ENCODE data around the gene ADH6. TPM values are rescaled to one million over a fixed set of nuclear protein-coding genes. Genes with fewer than 3 reads are reported as not detected.

The ADH6 gene
- total and polyA plus RNA-seq, 2 of the 13 experiments (the other 11 are each of a cell fraction or from before 2014, with no cell fraction given) = 39.8 to 73.9 TPM

DNA sequence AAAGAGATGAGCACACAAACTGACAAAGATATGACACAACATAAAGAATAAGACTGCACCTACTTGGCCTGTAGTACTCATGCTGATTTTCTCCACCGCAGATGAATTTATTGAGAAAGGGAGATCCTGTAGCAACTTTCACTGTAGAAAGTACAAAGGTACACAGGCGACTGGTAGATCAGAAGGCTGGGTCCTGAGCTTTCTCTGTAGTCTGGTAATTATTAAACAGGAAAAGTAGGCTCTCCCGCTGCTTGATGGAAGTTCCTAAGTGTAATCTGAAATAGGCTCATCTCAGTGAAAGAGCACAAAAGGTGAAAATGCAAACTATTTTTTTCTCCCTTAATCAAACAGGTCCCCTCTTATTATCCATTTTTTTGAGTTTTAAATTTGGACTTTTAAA is at the start of gene ADH6 (continued):
- TF ChIP-seq, protein P1, sequence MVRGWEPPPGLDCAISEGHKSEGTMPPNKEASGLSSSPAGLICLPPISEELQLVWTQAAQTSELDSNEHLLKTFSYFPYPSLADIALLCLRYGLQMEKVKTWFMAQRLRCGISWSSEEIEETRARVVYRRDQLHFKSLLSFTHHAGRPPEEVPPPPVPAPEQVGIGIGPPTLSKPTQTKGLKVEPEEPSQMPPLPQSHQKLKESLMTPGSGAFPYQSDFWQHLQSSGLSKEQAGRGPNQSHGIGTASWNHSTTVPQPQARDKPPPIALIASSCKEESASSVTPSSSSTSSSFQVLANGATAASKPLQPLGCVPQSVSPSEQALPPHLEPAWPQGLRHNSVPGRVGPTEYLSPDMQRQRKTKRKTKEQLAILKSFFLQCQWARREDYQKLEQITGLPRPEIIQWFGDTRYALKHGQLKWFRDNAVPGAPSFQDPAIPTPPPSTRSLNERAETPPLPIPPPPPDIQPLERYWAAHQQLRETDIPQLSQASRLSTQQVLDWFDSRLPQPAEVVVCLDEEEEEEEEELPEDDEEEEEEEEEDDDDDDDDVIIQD (CRISPR knock-in tag; IDR thresholded peaks at IDR 0.05; ENCODE audit: low read depth) = peak; percentile 50; the same call in 1 of the 2 replicates
- TF ChIP-seq MAFG (CRISPR knock-in tag; IDR thresholded peaks at IDR 0.05) (no peak), TAF15 (IDR thresholded peaks at IDR 0.05; ENCODE audit: low read depth, low read length, poor library complexity, severe bottlenecking) (no peak), MED13 (CRISPR knock-in tag; IDR thresholded peaks at IDR 0.05) (no peak), ZNF567 (CRISPR knock-in tag; IDR thresholded peaks at IDR 0.05; ENCODE audit: borderline replicate concordance) (no peak), FOSL1 (CRISPR knock-in tag; IDR thresholded peaks at IDR 0.05; ENCODE audit: borderline replicate concordance) (no peak), THAP11 (CRISPR knock-in tag; IDR thresholded peaks at IDR 0.05) (0 out of 2 replicates have a peak, but pooled peaks have one; percentile 51), SKI (IDR thresholded peaks at IDR 0.05; ENCODE audit: partially characterized antibody) (no peak), CBX1 (IDR thresholded peaks at IDR 0.05; ENCODE audit: low read depth) (no peak), THRA (CRISPR knock-in tag; IDR thresholded peaks at IDR 0.05; ENCODE audit: borderline replicate concordance) (no peak), ELF3 (CRISPR knock-in tag; IDR thresholded peaks at IDR 0.05) (peak; percentile 53; the same call in 1 of the 2 replicates), ZNF124 (CRISPR knock-in tag; IDR thresholded peaks at IDR 0.05) (peak; percentile 59; the same call in 1 of the 2 replicates), NFYB (CRISPR knock-in tag; IDR thresholded peaks at IDR 0.05) (no peak), GZF1 (CRISPR knock-in tag; IDR thresholded peaks at IDR 0.05) (no peak), ZNF879 (CRISPR knock-in tag; IDR thresholded peaks at IDR 0.05) (no peak), KLF11 (CRISPR knock-in tag; IDR thresholded peaks at IDR 0.05) (no peak), BRD4 (CRISPR knock-in tag; IDR thresholded peaks at IDR 0.05) (no peak), SALL2 (CRISPR knock-in tag; IDR thresholded peaks at IDR 0.05) (no peak), ZBTB39 (CRISPR knock-in tag; IDR thresholded peaks at IDR 0.05) (no peak), ZNF546 (CRISPR knock-in tag; conservative IDR thresholded peaks at IDR 0.05) (no peak), ZNF781 (CRISPR knock-in tag; IDR thresholded peaks at IDR 0.05; ENCODE audit: borderline replicate concordance, not compliant biosample characterization) (no peak), ZNF891 (CRISPR knock-in tag; IDR thresholded peaks at IDR 0.05) (no peak), ZNF441 (CRISPR knock-in tag; IDR thresholded peaks at IDR 0.05; ENCODE audit: borderline replicate concordance) (no peak), ZNF337 (CRISPR knock-in tag; IDR thresholded peaks at IDR 0.05; ENCODE audit: borderline replicate concordance, low read depth) (no peak)
- TF ChIP-seq, protein P2, sequence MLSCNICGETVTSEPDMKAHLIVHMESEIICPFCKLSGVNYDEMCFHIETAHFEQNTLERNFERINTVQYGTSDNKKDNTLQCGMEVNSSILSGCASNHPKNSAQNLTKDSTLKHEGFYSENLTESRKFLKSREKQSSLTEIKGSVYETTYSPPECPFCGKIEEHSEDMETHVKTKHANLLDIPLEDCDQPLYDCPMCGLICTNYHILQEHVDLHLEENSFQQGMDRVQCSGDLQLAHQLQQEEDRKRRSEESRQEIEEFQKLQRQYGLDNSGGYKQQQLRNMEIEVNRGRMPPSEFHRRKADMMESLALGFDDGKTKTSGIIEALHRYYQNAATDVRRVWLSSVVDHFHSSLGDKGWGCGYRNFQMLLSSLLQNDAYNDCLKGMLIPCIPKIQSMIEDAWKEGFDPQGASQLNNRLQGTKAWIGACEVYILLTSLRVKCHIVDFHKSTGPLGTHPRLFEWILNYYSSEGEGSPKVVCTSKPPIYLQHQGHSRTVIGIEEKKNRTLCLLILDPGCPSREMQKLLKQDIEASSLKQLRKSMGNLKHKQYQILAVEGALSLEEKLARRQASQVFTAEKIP (CRISPR knock-in tag; IDR thresholded peaks at IDR 0.05; ENCODE audit: borderline replicate concordance) = no peak

Measured in HepG2 (cell line).